Adrenal gland (tissue), 12 donors: ENCODE data around the gene TECPR1. TPM values are rescaled to one million over a fixed set of nuclear protein-coding genes. Genes with fewer than 3 reads are reported as not detected.

ENCODE experiments used
- DNase-seq, 7 donors: peaks; one replicate each; pipeline ENCODE4 v3.0.0-alpha.2; 2019 to 2020
- H3K27ac ChIP-seq, 5 donors: fragments of 200-600 bp; sonication (generic) in 4 of 5; 1 replicate in 3 of 5; 2 replicates in 2 of 5; pipeline versions ENCODE4 v1.5.1 to v1.8.0; 2016 to 2020; ENCODE audit warnings: mild to moderate bottlenecking in 1 of 5
- H3K27me3 ChIP-seq: fragments of 200-600 bp; 2 replicates; pipeline ENCODE4 v1.8.0; 2021
- H3K36me3 ChIP-seq, 2 donors: fragments of 200-600 bp; replicated peaks in 1 of 2; 1 replicate in 1 of 2; 2 replicates in 1 of 2; pipeline versions ENCODE4 v1.5.1 to v1.8.0; 2018 to 2022
- H3K4me1 ChIP-seq, 2 donors: fragments of 200-600 bp; replicated peaks in 1 of 2; 1 replicate in 1 of 2; 2 replicates in 1 of 2; pipeline versions ENCODE4 v1.5.1 to v1.8.0; 2018 to 2021
- H3K4me3 ChIP-seq, 4 donors: fragments of 200-600 bp; sonication (generic) in 3 of 4; one replicate each; pipeline ENCODE4 v1.5.1; 2016 to 2018
- H3K9me3 ChIP-seq, 3 donors: fragments of 200-600 bp; sonication (generic) in 1 of 3; replicated peaks in 1 of 3; 1 replicate in 2 of 3; 2 replicates in 1 of 3; pipeline versions ENCODE4 v1.5.1 to v1.8.0; 2016 to 2021
- CTCF ChIP-seq, 6 experiments: fragments of 450-650 bp in 4 of 6; fragments of 200-600 bp in 2 of 6; sonication (generic) in 1 of 6; IDR thresholded peaks; 1 replicate in 5 of 6; 2 replicates in 1 of 6; pipeline versions ENCODE4 v1.5.1 to v1.8.0; 2016 to 2021; ENCODE audit warnings: antibody characterized with exemption in 6 of 6, mild to moderate bottlenecking in 2 of 6, moderate library complexity in 1 of 6
- POLR2A ChIP-seq, 2 donors: fragments of 450-650 bp; IDR thresholded peaks; one replicate each; pipeline ENCODE4 v1.6.1; 2017; ENCODE audit warnings: antibody characterized with exemption in 2 of 2, mild to moderate bottlenecking in 2 of 2, moderate library complexity in 1 of 2
- WGBS, 4 donors: extraction: QIAGEN DNeasy Blood & Tissue Kit in 2 of 4; methylation state at CpG; one replicate each; pipeline versions ENCODE4 v1.1.5 to v1.1.7; 2013 to 2017; 5-methylcytosine and 5-hydroxymethylcytosine counted together
- intact Hi-C, 2 donors: fragments of 100-400 bp; cut with DNase I; formaldehyde crosslinking; loops; one replicate each; pipeline versions ENCODE4 v1.14.1 to v1.15.0; 2022 to 2023
- polyA plus RNA-seq, 3 donors: library from polyadenylated mRNA; stranded (reverse); fragments of 200-250 nt in 2 of 3; fragments of 350-450 nt in 1 of 3; fragmentation: Illumina TruSeq in 1 of 3; extraction: RNeasy Lipid Tissue Mini Kit (QIAGEN cat#74804) in 1 of 3; gene quantifications; one replicate each; pipeline ENCODE4 v1.2.3, GENCODE V29; 2013 to 2014
- total RNA-seq, 9 donors: library from RNA; depleted of rRNA in 4 of 9; stranded (reverse); fragments of >200 nt in 4 of 9; fragments of 120-200 nt in 1 of 9; fragmentation: NEBNext Ultra II Directional in 1 of 9; extraction: Animal tissue kit (Norgen Biotek cat#: 25700) in 1 of 9; gene quantifications; one replicate each; pipeline versions ENCODE4 v1.1.0 to v1.2.4, GENCODE V29; 2013 to 2023
- donor health status: healthy with polysubstance abuse.
- donor health status: Bipolar disorder and iron deficiency.
- donor health status: DM: yes; HTN: yes; CAD: no.
- donor health status: DM: no; HTN: no; CAD: no.
- donor health status: DM: no; HTN: no; CAD: no.
- donor health status: DM: yes; HTN: yes; CAD: no.

Gene TECPR1
- total and polyA plus RNA-seq, 12 donors, result 6.2 to 36.4 (median 16.9) TPM

- H3K4me1 ChIP-seq, result no peaks in the 10 kb centered on the region
- no peak overlapping the region for H3K27ac ChIP-seq
- no peak overlapping the region for H3K4me3 ChIP-seq
- peaks cover 0 to 13% of the 10 kb centered on the region in 2 donors for H3K36me3 ChIP-seq
- WGBS, 4 donors, result 94 to 97% (median 96%) methylated on average over 4 to 11 of the region's 11 CpGs
- H3K9me3 ChIP-seq, result no peaks in the 10 kb centered on the region
- no peak for DNase-seq
- intact Hi-C loops, result no loop called here
- H3K27me3 ChIP-seq, result no peaks in the 10 kb centered on the region
- TF ChIP-seq CTCF (IDR thresholded peaks at IDR 0.05) (no peak), POLR2A (IDR thresholded peaks at IDR 0.05) (no peak)
These were observed 16.1 kb downstream of the TECPR1 start for GRCh38 chr7:98235901-98236300.

GRCh38 chr7:98234429-98235147, 17.4 kb downstream of the TECPR1 start:
- no peak overlapping the region for H3K4me3 ChIP-seq
- TF ChIP-seq CTCF (IDR thresholded peaks at IDR 0.05) (no peak), POLR2A (IDR thresholded peaks at IDR 0.05) (no peak)
- intact Hi-C loops, result no loop called here
- H3K27ac ChIP-seq, result no peak overlapping the region
- peaks cover 0 to 13% of the 10 kb centered on the region in 2 donors for H3K36me3 ChIP-seq
- no peak for DNase-seq
- no peaks in the 10 kb centered on the region for H3K9me3 ChIP-seq
- no peaks in the 10 kb centered on the region for H3K27me3 ChIP-seq
- no peaks in the 10 kb centered on the region for H3K4me1 ChIP-seq
- WGBS, 4 donors, result 93 to 97% (median 96%) methylated on average over 10 of the region's 10 CpGs

- Histone ChIP-seq H3K9me3 (no peaks in the 10 kb centered on the region), H3K4me3 (no peak overlapping the region), H3K36me3 (peaks cover 0 to 11% of the 10 kb centered on the region in 2 donors), H3K4me1 (peaks cover 0 to 3% of the 10 kb centered on the region in 2 donors), H3K27me3 (no peaks in the 10 kb centered on the region), H3K27ac (no peak overlapping the region)
- WGBS, 4 donors, result 81 to 95% (median 93%) methylated on average over 5 to 32 of the region's 32 CpGs; no CpG with 5 or more reads in 1 of the 4 donors
- no peak for TF ChIP-seq CTCF (IDR thresholded peaks at IDR 0.05)
- no peak for TF ChIP-seq POLR2A (IDR thresholded peaks at IDR 0.05)
- intact Hi-C loops, result no loop called here
- no peak for DNase-seq
These were observed 18.6 kb downstream of the TECPR1 start for GRCh38 chr7:98233219-98234070.

GRCh38 chr7:98232799-98233198, 19.2 kb downstream of the TECPR1 start:
- no peak overlapping the region for H3K27ac ChIP-seq
- H3K36me3 ChIP-seq, result peaks cover 0 to 4% of the 10 kb centered on the region in 2 donors
- H3K9me3 ChIP-seq, result no peaks in the 10 kb centered on the region
- H3K4me1 ChIP-seq, result peaks cover 0 to 3% of the 10 kb centered on the region in 2 donors
- intact Hi-C loops, result no loop called here
- H3K27me3 ChIP-seq, result no peaks in the 10 kb centered on the region
- no peak overlapping the region for H3K4me3 ChIP-seq
- TF ChIP-seq CTCF (IDR thresholded peaks at IDR 0.05), result no peak
- no peak for TF ChIP-seq POLR2A (IDR thresholded peaks at IDR 0.05)
- DNase-seq, result no peak
- 89 to 95% (median 93%) methylated on average over 16 of the region's 16 CpGs for WGBS, 4 donors
